ENCODE measurements around the gene RPL15. TPM values are rescaled to one million over a fixed set of nuclear protein-coding genes. Genes with fewer than 3 reads are reported as not detected.

RPL15 gene
- total RNA-seq, 1 donor from 2014 or later, result 3,479 TPM

DNA sequence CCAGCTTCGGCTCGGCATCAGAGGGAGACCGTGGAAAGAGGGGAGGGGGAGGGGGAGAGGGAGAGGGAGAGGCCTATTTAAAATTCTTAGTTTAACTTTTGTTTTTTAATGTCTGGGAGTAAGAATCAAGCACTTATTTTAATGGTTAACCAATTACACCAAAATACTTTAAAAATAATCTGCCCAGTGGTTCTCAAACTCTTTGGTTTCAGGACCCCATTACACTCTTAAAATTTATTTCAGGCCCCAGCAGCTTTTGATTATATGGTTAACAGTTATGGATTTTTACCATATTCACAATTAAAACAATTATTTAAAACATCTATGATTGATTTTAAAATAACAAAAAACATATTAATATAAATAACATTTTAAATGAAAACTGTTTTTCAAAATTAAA, 44.6 kb upstream of the RPL15 start:
- TF ChIP-seq, protein P1, sequence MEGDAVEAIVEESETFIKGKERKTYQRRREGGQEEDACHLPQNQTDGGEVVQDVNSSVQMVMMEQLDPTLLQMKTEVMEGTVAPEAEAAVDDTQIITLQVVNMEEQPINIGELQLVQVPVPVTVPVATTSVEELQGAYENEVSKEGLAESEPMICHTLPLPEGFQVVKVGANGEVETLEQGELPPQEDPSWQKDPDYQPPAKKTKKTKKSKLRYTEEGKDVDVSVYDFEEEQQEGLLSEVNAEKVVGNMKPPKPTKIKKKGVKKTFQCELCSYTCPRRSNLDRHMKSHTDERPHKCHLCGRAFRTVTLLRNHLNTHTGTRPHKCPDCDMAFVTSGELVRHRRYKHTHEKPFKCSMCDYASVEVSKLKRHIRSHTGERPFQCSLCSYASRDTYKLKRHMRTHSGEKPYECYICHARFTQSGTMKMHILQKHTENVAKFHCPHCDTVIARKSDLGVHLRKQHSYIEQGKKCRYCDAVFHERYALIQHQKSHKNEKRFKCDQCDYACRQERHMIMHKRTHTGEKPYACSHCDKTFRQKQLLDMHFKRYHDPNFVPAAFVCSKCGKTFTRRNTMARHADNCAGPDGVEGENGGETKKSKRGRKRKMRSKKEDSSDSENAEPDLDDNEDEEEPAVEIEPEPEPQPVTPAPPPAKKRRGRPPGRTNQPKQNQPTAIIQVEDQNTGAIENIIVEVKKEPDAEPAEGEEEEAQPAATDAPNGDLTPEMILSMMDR (IDR thresholded peaks at IDR 0.05; ENCODE audit: insufficient read depth, low read length, poor library complexity, severe bottlenecking), result no peak
- no peaks in the 10 kb centered on the region for H3K27me3 ChIP-seq (ENCODE audit: control insufficient read depth, insufficient read depth, low read length)
- H3K4me3 ChIP-seq (ENCODE audit: low read depth, low read length), result no peak overlapping the region
- H3K36me3 ChIP-seq (ENCODE audit: control insufficient read depth, insufficient read depth, low read length), result no peaks in the 10 kb centered on the region
- no peak for DNase-seq (ENCODE audit: low read depth)

DNA sequence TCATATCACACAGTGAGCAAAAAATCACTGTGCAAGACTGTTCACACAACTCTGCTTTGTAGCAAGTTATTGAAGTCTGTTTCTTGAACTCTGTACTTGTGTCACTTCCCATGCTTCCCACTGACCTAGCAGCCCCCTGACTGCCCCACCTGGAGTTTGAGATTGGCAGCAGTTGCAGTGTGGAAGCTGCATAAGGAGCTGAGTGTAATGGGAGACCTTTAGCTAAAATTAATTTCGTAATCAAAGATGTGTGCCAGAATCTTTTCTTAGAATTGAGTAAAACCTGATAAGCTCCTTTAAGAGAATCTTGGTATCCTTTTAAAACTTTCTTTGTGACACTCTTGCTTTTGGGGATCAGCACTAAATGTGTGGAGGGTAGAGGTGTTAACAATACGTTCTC, 43.0 kb upstream of the RPL15 start:
- Histone ChIP-seq H3K4me3 (ENCODE audit: low read depth, low read length) (no peak overlapping the region), H3K27me3 (ENCODE audit: control insufficient read depth, insufficient read depth, low read length) (no peaks in the 10 kb centered on the region), H3K36me3 (ENCODE audit: control insufficient read depth, insufficient read depth, low read length) (no peaks in the 10 kb centered on the region)
- DNase-seq (ENCODE audit: low read depth), result no peak
- TF ChIP-seq, protein P1 (IDR thresholded peaks at IDR 0.05; ENCODE audit: insufficient read depth, low read length, poor library complexity, severe bottlenecking), result no peak

DNA sequence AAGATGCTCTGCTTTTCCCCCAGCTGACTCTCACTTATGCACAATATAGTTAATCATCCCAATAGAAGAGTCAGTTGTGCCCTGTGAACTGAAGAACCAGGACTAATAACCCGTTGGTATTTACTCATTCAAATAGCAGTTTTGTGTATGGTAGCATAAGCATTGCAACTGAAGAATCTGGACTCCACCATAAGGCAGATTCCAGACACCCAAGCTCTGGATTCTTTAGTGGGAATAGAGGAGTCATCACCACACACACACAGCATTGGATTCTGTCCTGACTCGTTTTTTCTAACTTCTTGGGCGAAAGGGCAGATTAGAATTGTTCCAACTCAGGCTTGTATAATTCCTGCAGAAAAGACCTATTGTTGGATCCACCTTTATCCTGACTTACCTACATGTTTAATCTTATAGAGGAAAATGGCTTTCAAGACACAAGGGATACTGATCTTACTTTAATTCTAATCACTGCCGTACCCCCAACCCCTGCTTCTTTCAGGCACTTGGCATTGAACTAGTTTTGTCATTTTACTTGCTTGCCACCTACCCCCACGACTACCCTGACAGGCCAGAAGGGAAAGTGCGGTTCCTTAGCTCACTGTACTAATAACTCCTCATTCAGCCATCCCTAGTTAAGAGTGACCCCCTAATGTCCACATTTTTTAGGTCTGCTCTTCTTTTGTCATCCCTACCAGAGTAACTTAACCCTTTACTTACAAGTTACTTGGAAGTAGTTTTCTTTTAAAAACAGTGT, 42.4 kb upstream of the RPL15 start:
- H3K27me3 ChIP-seq (ENCODE audit: control insufficient read depth, insufficient read depth, low read length), result no peaks in the 10 kb centered on the region
- no peak overlapping the region for H3K4me3 ChIP-seq (ENCODE audit: low read depth, low read length)
- DNase-seq (ENCODE audit: low read depth), result no peak
- H3K36me3 ChIP-seq (ENCODE audit: control insufficient read depth, insufficient read depth, low read length), result no peaks in the 10 kb centered on the region
- TF ChIP-seq, protein P1 (IDR thresholded peaks at IDR 0.05; ENCODE audit: insufficient read depth, low read length, poor library complexity, severe bottlenecking), result no peak

DNA sequence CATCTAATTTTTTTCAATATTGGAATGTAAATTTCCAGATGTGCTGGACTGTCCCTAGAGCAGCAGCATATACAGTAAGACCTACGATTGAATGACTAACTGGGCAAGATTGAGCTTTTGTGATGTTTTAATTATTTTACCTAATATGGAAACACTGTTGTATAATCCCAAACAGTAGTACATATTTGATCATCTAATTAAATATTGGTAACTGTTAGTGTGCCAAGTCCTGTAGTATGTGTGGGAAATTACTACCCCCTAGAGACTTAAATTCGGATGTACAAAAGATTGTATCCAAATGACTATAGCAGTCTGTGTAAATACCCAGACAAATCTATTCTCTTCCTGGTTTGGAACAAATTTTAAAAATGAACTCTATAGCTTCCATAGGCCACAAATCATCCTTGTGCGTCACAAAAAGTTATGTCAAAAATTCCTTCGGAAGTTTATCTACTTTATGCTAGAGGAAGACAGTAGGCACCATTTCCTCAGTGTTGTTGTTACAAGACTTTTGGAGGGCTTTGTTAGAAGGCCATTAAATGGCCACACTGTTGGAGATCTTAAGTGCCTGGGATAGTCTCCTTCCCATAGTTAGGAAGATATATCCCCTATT, 41.7 kb upstream of the RPL15 start:
- no peaks in the 10 kb centered on the region for H3K27me3 ChIP-seq (ENCODE audit: control insufficient read depth, insufficient read depth, low read length)
- DNase-seq (ENCODE audit: low read depth), result no peak
- no peaks in the 10 kb centered on the region for H3K36me3 ChIP-seq (ENCODE audit: control insufficient read depth, insufficient read depth, low read length)
- TF ChIP-seq, protein P1 (IDR thresholded peaks at IDR 0.05; ENCODE audit: insufficient read depth, low read length, poor library complexity, severe bottlenecking), result no peak
- no peak overlapping the region for H3K4me3 ChIP-seq (ENCODE audit: low read depth, low read length)

DNA sequence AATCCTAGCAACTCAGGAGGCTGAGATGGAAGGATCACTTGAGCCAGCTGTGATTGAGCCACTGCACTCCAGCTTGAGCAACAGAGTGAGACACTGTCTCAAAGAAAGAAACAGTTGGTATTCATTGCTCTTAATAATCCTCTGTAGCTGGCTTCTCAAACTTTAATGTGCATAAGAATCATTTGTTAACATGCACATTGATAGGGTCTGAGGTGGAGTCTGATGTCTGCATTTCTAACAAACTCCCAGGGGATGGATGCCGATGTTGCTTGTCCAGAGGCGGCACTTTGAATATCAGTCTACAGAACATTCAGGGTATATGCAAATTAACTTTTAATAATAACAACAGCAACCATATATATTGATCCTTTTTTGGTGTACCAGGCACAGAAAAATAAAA, 40.0 kb upstream of the RPL15 start:
- Histone ChIP-seq H3K36me3 (ENCODE audit: control insufficient read depth, insufficient read depth, low read length) (no peaks in the 10 kb centered on the region), H3K4me3 (ENCODE audit: low read depth, low read length) (no peak overlapping the region), H3K27me3 (ENCODE audit: control insufficient read depth, insufficient read depth, low read length) (no peaks in the 10 kb centered on the region)
- no peak for DNase-seq (ENCODE audit: low read depth)
- TF ChIP-seq, protein P1 (IDR thresholded peaks at IDR 0.05; ENCODE audit: insufficient read depth, low read length, poor library complexity, severe bottlenecking), result no peak

All from kidney epithelial cell (primary cell).